HCT116 (cell line): ENCODE measurements around the gene FGF18.

Source experiments
- CTCF ChIP-seq, 3 experiments: fragments of 200-600 bp in 1 of 3; sonication (generic) in 1 of 3; IDR thresholded peaks in 2 of 3; conservative IDR thresholded peaks in 1 of 3; 2 replicates each; pipeline ENCODE4 v1.5.1; 2012 to 2017; ENCODE audit warnings: low read depth in 2 of 3, low read length in 2 of 3, antibody characterized with exemption in 1 of 3, borderline replicate concordance in 1 of 3, control low read depth in 1 of 3, mild to moderate bottlenecking in 1 of 3, mixed read lengths in 1 of 3, mixed run types in 1 of 3, moderate library complexity in 1 of 3; ENCODE audit not compliant: insufficient read depth in 1 of 3
- EZH2 ChIP-seq: fragments of 200-600 bp; sonication (generic); IDR thresholded peaks from 2 replicates; pipeline ENCODE4 v1.6.1; 2017; ENCODE audit warnings: antibody characterized with exemption, mixed run types
- POLR2AphosphoS5 ChIP-seq: IDR thresholded peaks from 2 replicates; pipeline ENCODE4 v1.6.1; 2011; ENCODE audit warnings: mild to moderate bottlenecking, low read depth, low read length, moderate library complexity

GRCh38 chr5:171386006-171386671, 33.3 kb upstream of the FGF18 start:
- no peak for TF ChIP-seq CTCF (IDR thresholded peaks at IDR 0.05 in 2 of 3, conservative IDR thresholded peaks at IDR 0.05 in 1 of 3; ENCODE audit: borderline replicate concordance in 1 of 3, insufficient read depth in 1 of 3, low read depth in 2 of 3, low read length in 2 of 3)
- TF ChIP-seq EZH2: no peak
- no peak for TF ChIP-seq POLR2AphosphoS5
